ENCODE results near the gene PVR. TPM values are rescaled to one million over a fixed set of nuclear protein-coding genes. Genes with fewer than 3 reads are reported as not detected.

The PVR gene
- total and polyA plus RNA-seq, 4 donors: 11.4 to 49.0 (median 32.1) TPM

DNA sequence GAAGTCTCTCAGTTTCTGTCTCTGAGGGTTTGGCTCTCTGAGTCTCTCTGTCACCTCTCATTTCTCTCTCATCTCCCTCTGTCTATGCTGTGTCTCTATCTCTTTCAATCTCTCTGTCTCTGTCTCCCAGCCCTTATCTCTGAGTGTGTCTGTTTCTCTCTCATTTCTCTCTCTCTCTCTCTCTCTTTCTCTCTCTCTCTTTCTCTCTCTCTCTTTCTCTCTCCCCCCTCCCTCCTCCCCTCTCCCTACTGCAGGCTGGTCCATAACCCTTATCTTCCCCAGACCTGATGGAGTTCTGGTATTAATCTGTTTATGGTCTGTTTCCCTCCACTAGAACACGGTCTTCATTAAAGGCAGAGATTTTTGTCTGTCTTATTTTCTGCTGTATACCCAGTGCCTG, 1.3 kb upstream of the PVR start:
- Histone ChIP-seq H3K27ac (ENCODE audit: low read depth in 1 of 2, low read length in 2 of 2) (no peak overlapping the region), H3K36me3 (ENCODE audit: control insufficient read depth in 4 of 4, insufficient read depth in 3 of 4, low read depth in 1 of 4, low read length in 3 of 4) (peaks cover 0 to 7% (median 1%) of the 10 kb centered on the region in 4 donors)
- 62% methylated on average over 1 of the region's 1 CpG for WGBS

DNA sequence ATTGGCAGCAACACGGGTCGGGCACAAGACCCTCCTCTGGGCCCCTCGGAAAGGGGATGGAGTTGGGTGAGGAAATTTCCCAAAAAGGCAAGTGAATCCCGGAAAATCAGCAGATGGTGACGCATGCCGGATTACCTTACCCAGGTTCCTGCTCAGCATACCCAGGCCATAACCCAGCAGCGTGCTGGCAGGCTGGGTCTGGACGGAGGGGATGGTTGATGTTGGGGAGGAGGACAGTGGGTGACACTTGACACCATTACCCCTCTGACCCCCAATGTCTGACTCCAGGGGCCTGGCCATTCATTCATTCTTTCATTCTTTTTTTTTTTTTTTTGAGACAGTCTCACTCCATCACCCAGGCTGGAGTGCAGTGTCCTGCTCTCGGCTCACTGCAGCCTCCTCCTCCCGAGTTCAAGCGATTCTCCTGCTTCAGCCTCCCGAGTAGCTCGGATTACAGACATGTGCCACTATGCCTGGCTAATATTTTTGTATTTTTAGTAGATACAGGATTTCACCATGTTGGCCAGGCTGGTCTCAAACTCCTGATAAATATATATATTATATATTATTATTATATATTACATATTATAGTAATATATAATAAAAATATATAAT, 799 bp downstream of the PVR start:
- WGBS: 4% methylated on average over 13 of the region's 13 CpGs
- Histone ChIP-seq H3K9ac (ENCODE audit: low read depth in 1 of 2, low read length in 2 of 2) (peak overlapping the region; percentile 82 to 84), H3K4me1 (ENCODE audit: control insufficient read depth in 4 of 4, insufficient read depth in 4 of 4, low read length in 3 of 4) (peaks cover 5 to 43% (median 35%) of the 10 kb centered on the region in 4 donors), H3K27ac (ENCODE audit: low read depth in 1 of 2, low read length in 2 of 2) (peak overlapping the region; percentile 97 to 99), H3K9me3 (ENCODE audit: control insufficient read depth in 4 of 4, low read length in 3 of 4) (no peaks in the 10 kb centered on the region), H3K4me3 (ENCODE audit: low read depth in 1 of 3, low read length in 3 of 3) (peak overlapping the region; percentile 72 to 92 (median 77)), H3K27me3 (ENCODE audit: control insufficient read depth in 4 of 4, insufficient read depth in 4 of 4, low read length in 3 of 4) (no peaks in the 10 kb centered on the region), H3K36me3 (ENCODE audit: control insufficient read depth in 4 of 4, insufficient read depth in 3 of 4, low read depth in 1 of 4, low read length in 3 of 4) (peaks cover 0 to 18% (median 3%) of the 10 kb centered on the region in 4 donors)
- peak; percentile 45 for DNase-seq (ENCODE audit: low spot score)
- TF ChIP-seq HNF4A (conservative IDR thresholded peaks at IDR 0.05) (peak; percentile 16 to 37), FOXA2 (IDR thresholded peaks at IDR 0.05) (no peak), RXRA (IDR thresholded peaks at IDR 0.05) (peak; percentile 42 to 65), YY1 (IDR thresholded peaks at IDR 0.05) (peak; percentile 85), TAF1 (conservative IDR thresholded peaks at IDR 0.05) (no peak)
- TF ChIP-seq, protein P1, sequence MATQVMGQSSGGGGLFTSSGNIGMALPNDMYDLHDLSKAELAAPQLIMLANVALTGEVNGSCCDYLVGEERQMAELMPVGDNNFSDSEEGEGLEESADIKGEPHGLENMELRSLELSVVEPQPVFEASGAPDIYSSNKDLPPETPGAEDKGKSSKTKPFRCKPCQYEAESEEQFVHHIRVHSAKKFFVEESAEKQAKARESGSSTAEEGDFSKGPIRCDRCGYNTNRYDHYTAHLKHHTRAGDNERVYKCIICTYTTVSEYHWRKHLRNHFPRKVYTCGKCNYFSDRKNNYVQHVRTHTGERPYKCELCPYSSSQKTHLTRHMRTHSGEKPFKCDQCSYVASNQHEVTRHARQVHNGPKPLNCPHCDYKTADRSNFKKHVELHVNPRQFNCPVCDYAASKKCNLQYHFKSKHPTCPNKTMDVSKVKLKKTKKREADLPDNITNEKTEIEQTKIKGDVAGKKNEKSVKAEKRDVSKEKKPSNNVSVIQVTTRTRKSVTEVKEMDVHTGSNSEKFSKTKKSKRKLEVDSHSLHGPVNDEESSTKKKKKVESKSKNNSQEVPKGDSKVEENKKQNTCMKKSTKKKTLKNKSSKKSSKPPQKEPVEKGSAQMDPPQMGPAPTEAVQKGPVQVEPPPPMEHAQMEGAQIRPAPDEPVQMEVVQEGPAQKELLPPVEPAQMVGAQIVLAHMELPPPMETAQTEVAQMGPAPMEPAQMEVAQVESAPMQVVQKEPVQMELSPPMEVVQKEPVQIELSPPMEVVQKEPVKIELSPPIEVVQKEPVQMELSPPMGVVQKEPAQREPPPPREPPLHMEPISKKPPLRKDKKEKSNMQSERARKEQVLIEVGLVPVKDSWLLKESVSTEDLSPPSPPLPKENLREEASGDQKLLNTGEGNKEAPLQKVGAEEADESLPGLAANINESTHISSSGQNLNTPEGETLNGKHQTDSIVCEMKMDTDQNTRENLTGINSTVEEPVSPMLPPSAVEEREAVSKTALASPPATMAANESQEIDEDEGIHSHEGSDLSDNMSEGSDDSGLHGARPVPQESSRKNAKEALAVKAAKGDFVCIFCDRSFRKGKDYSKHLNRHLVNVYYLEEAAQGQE (IDR thresholded peaks at IDR 0.05): no peak
- TF ChIP-seq, protein P2, sequence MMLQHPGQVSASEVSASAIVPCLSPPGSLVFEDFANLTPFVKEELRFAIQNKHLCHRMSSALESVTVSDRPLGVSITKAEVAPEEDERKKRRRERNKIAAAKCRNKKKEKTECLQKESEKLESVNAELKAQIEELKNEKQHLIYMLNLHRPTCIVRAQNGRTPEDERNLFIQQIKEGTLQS (IDR thresholded peaks at IDR 0.05): peak; percentile 51

More for the DNA sequence above, 1.3 kb upstream of the PVR start:
- DNase-seq (ENCODE audit: low spot score): no peak
- Histone ChIP-seq H3K9me3 (ENCODE audit: control insufficient read depth in 4 of 4, low read length in 3 of 4) (no peaks in the 10 kb centered on the region), H3K4me3 (ENCODE audit: low read depth in 1 of 3, low read length in 3 of 3) (no peak overlapping the region), H3K27me3 (ENCODE audit: control insufficient read depth in 4 of 4, insufficient read depth in 4 of 4, low read length in 3 of 4) (no peaks in the 10 kb centered on the region), H3K9ac (ENCODE audit: low read depth in 1 of 2, low read length in 2 of 2) (no peak overlapping the region), H3K4me1 (ENCODE audit: control insufficient read depth in 4 of 4, insufficient read depth in 4 of 4, low read length in 3 of 4) (peaks cover 2 to 31% (median 19%) of the 10 kb centered on the region in 4 donors)
- TF ChIP-seq, protein P3, sequence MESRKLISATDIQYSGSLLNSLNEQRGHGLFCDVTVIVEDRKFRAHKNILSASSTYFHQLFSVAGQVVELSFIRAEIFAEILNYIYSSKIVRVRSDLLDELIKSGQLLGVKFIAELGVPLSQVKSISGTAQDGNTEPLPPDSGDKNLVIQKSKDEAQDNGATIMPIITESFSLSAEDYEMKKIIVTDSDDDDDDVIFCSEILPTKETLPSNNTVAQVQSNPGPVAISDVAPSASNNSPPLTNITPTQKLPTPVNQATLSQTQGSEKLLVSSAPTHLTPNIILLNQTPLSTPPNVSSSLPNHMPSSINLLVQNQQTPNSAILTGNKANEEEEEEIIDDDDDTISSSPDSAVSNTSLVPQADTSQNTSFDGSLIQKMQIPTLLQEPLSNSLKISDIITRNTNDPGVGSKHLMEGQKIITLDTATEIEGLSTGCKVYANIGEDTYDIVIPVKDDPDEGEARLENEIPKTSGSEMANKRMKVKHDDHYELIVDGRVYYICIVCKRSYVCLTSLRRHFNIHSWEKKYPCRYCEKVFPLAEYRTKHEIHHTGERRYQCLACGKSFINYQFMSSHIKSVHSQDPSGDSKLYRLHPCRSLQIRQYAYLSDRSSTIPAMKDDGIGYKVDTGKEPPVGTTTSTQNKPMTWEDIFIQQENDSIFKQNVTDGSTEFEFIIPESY (IDR thresholded peaks at IDR 0.05): no peak
- no peak for TF ChIP-seq EGR1 (IDR thresholded peaks at IDR 0.05; ENCODE audit: low read depth in 2 of 2)
- no peak for TF ChIP-seq NR2F2 (IDR thresholded peaks at IDR 0.05)
- TF ChIP-seq YY1 (IDR thresholded peaks at IDR 0.05): no peak
- no peak for TF ChIP-seq HNF4A (conservative IDR thresholded peaks at IDR 0.05)
- TF ChIP-seq, protein P2 (IDR thresholded peaks at IDR 0.05): no peak
- TF ChIP-seq RXRA (IDR thresholded peaks at IDR 0.05): no peak
- TF ChIP-seq FOXA1 (IDR thresholded peaks at IDR 0.05): no peak
- TF ChIP-seq TAF1 (conservative IDR thresholded peaks at IDR 0.05): no peak
- TF ChIP-seq, protein P1 (IDR thresholded peaks at IDR 0.05): no peak

All from liver (tissue), 9 donors.